GM23338 (cell line): ENCODE data around the gene CYB561D1. TPM values are rescaled to one million over a fixed set of nuclear protein-coding genes. Genes with fewer than 3 reads are reported as not detected.

Experiments used
- ATAC-seq: fragments of 200-7000 bp; cut with Tn5 transposase; 3 replicates; pipeline ENCODE4 v1.9.1; 2020
- DNase-seq: peaks from one replicate; pipeline ENCODE4 v3.0.0-alpha.2; 2015; ENCODE audit warnings: low spot score
- H2AFZ ChIP-seq: fragments of 200-600 bp; sonication (generic); 2 replicates; pipeline ENCODE4 v1.8.0; 2016; ENCODE audit warnings: antibody characterized with exemption, mild to moderate bottlenecking, moderate library complexity
- H3F3A ChIP-seq: fragments of 200-600 bp; sonication (generic); replicated peaks from 2 replicates; pipeline ENCODE4 v1.8.0; 2017; ENCODE audit warnings: antibody characterized with exemption, mixed run types, low read depth
- H3K27ac ChIP-seq: fragments of 200-600 bp; sonication (generic); 2 replicates; pipeline ENCODE4 v1.6.1; 2016; ENCODE audit warnings: low read depth
- H3K27me3 ChIP-seq: fragments of 200-600 bp; sonication (generic); 2 replicates; pipeline ENCODE4 v1.8.0; 2016; ENCODE audit warnings: mild to moderate bottlenecking, mixed run types, moderate library complexity; ENCODE audit not compliant: insufficient read depth
- H3K36me3 ChIP-seq: fragments of 200-600 bp; sonication (generic); 2 replicates; pipeline ENCODE4 v1.8.0; 2016; ENCODE audit warnings: mild to moderate bottlenecking; ENCODE audit not compliant: insufficient read depth
- H3K4me1 ChIP-seq: fragments of 200-600 bp; sonication (generic); 2 replicates; pipeline ENCODE4 v1.8.0; 2016; ENCODE audit warnings: mild to moderate bottlenecking, moderate library complexity; ENCODE audit not compliant: insufficient read depth
- H3K4me2 ChIP-seq: fragments of 200-600 bp; sonication (generic); 2 replicates; pipeline ENCODE4 v1.7.1; 2017; ENCODE audit warnings: mixed run types
- H3K4me3 ChIP-seq: fragments of 200-600 bp; sonication (generic); 2 replicates; pipeline ENCODE4 v1.6.1; 2016; ENCODE audit warnings: mixed run types
- H3K79me2 ChIP-seq: fragments of 200-600 bp; sonication (generic); replicated peaks from 2 replicates; pipeline ENCODE4 v1.8.0; 2017; ENCODE audit warnings: mild to moderate bottlenecking; ENCODE audit not compliant: insufficient read depth
- H3K9me2 ChIP-seq: fragments of 200-600 bp; sonication (generic); 2 replicates; pipeline ENCODE4 v1.8.0; 2017; ENCODE audit not compliant: insufficient read depth
- H4K20me1 ChIP-seq: fragments of 200-600 bp; sonication (generic); replicated peaks from 2 replicates; pipeline ENCODE4 v1.8.0; 2017; ENCODE audit warnings: mild to moderate bottlenecking; ENCODE audit not compliant: insufficient read depth
- H3K27ac Mint-ChIP-seq: 2 replicates; pipeline ENCODE4 v1.8.0; 2020; ENCODE audit warnings: inconsistent platforms, mild to moderate bottlenecking, moderate library complexity, mixed read lengths
- H3K27me3 Mint-ChIP-seq: 3 replicates; pipeline ENCODE4 v1.8.0; 2022; ENCODE audit warnings: low read depth, mild to moderate bottlenecking, moderate library complexity, mixed read lengths, inconsistent platforms; ENCODE audit not compliant: insufficient read depth, poor library complexity
- H3K36me3 Mint-ChIP-seq: 3 replicates; pipeline ENCODE4 v1.8.0; 2021; ENCODE audit warnings: low read depth, mild to moderate bottlenecking, inconsistent platforms, moderate library complexity, mixed read lengths
- H3K4me1 Mint-ChIP-seq: 3 replicates; pipeline ENCODE4 v1.8.0; 2020; ENCODE audit warnings: mild to moderate bottlenecking, inconsistent platforms, mixed read lengths
- H3K4me3 Mint-ChIP-seq: 3 replicates; pipeline ENCODE4 v1.8.0; 2021; ENCODE audit warnings: moderate library complexity, mild to moderate bottlenecking, inconsistent platforms, mixed read lengths
- H3K9me3 Mint-ChIP-seq: 3 replicates; pipeline ENCODE4 v1.8.0; 2020; ENCODE audit warnings: moderate library complexity, mild to moderate bottlenecking, inconsistent platforms, mixed read lengths
- CREB1 ChIP-seq: fragments of 250-450 bp; sonication (Bioruptor Pico); IDR thresholded peaks from 2 replicates; pipeline ENCODE4 v1.5.0; 2020; ENCODE audit warnings: low read depth, mild to moderate bottlenecking, moderate library complexity
- EZH2 ChIP-seq: fragments of 200-600 bp; sonication (generic); IDR thresholded peaks from one replicate; pipeline ENCODE4 v1.8.0; 2017; ENCODE audit warnings: antibody characterized with exemption, mild to moderate bottlenecking, low read depth; ENCODE audit not compliant: unreplicated experiment
- EZH2phosphoT487 ChIP-seq: fragments of 200-600 bp; sonication (generic); IDR thresholded peaks from one replicate; pipeline ENCODE4 v1.8.1; 2018; ENCODE audit warnings: antibody characterized with exemption; ENCODE audit not compliant: unreplicated experiment
- JUNB ChIP-seq: IDR thresholded peaks from one replicate; pipeline ENCODE4 v1.6.1; 2016; ENCODE audit warnings: antibody characterized with exemption; ENCODE audit not compliant: unreplicated experiment
- NANOG ChIP-seq: IDR thresholded peaks from 2 replicates; pipeline ENCODE4 v1.6.1; 2016; ENCODE audit warnings: antibody characterized with exemption, borderline replicate concordance
- POLR2AphosphoS5 ChIP-seq: IDR thresholded peaks from 2 replicates; pipeline ENCODE4 v1.6.1; 2016; ENCODE audit warnings: antibody characterized with exemption, low read depth
- REST ChIP-seq: IDR thresholded peaks from one replicate; pipeline ENCODE4 v1.6.1; 2018; ENCODE audit warnings: antibody characterized with exemption; ENCODE audit not compliant: unreplicated experiment
- STAT1 ChIP-seq: IDR thresholded peaks from one replicate; pipeline ENCODE4 v1.6.1; 2016; ENCODE audit warnings: antibody characterized with exemption; ENCODE audit not compliant: unreplicated experiment
- ZNF114 ChIP-seq: fragments of 250-450 bp; sonication (Bioruptor Pico); IDR thresholded peaks from 2 replicates; pipeline ENCODE4 v1.5.0; 2020; ENCODE audit warnings: mild to moderate bottlenecking, moderate library complexity
- ZNF331 ChIP-seq: fragments of 250-450 bp; sonication (Bioruptor Pico); IDR thresholded peaks from 2 replicates; pipeline ENCODE4 v1.5.0; 2020; ENCODE audit warnings: low read depth, mild to moderate bottlenecking, moderate library complexity
- polyA plus RNA-seq: library from polyadenylated mRNA; unstranded; fragments of >200 nt; fragmentation: Nextera tagmentation; extraction: Ambion mirVana; gene quantifications from 2 replicates; pipeline ENCODE4 v1.2.1, GENCODE V29; 2016
- total RNA-seq: library from RNA; depleted of rRNA; stranded (reverse); fragments of >200 nt; shearing (Covaris generic); gene quantifications from 2 replicates; pipeline ENCODE4 v1.2.3, GENCODE V29; 2014
- TF ChIP-seq, protein P1 (sequence below): fragments of 250-450 bp; sonication (Bioruptor Pico); IDR thresholded peaks from 2 replicates; pipeline ENCODE4 v1.5.0; 2020; ENCODE audit warnings: mild to moderate bottlenecking, moderate library complexity
- TF ChIP-seq, protein P2 (sequence below), 2 experiments: fragments of 200-600 bp in 1 of 2; sonication (generic) in 1 of 2; conservative IDR thresholded peaks; 2 replicates each; pipeline versions ENCODE4 v1.5.1 to v1.6.1; 2016 to 2017; ENCODE audit warnings: antibody characterized with exemption in 2 of 2, low read depth in 2 of 2, mild to moderate bottlenecking in 2 of 2, moderate library complexity in 1 of 2

Gene CYB561D1
- total and polyA plus RNA-seq, 2 experiments from 2014 or later = 0.95 to 2.7 TPM

- TF ChIP-seq ZNF331 (CRISPR knock-in tag) (no peak), CREB1 (CRISPR knock-in tag) (no peak), NANOG (no peak), POLR2AphosphoS5 (no peak)
Observed at GRCh38 chr1:109517337-109517736, 23.4 kb downstream of the CYB561D1 start (continued).

GRCh38 chr1:109521002-109521951 lies 27.4 kb downstream of the CYB561D1 start:
- H3K27me3 ChIP-seq = no peaks in the 10 kb centered on the region
- H3K27ac Mint-ChIP-seq = no peak overlapping the region
- no peak overlapping the region for H3K4me3 ChIP-seq
- H3F3A ChIP-seq = no peaks in the 10 kb centered on the region
- DNase-seq = no peak
- H3K27me3 Mint-ChIP-seq = peaks cover 2% of the 10 kb centered on the region
- H3K79me2 ChIP-seq = no peaks in the 10 kb centered on the region
- H3K9me2 ChIP-seq = no peaks in the 10 kb centered on the region
- H3K36me3 Mint-ChIP-seq = no peaks in the 10 kb centered on the region
- H3K4me1 ChIP-seq = no peaks in the 10 kb centered on the region
- 0 out of 2 replicates have a peak overlapping the region, but pooled peaks have one; percentile 59 for H2AFZ ChIP-seq
- H3K4me1 Mint-ChIP-seq = peaks cover 6% of the 10 kb centered on the region; the same call in 1 of the 3 replicates
- ATAC-seq = peak; percentile 35; the same call in 1 of the 3 replicates
- no peak overlapping the region for H3K4me2 ChIP-seq
- no peak overlapping the region for H3K4me3 Mint-ChIP-seq
- H3K36me3 ChIP-seq = no peaks in the 10 kb centered on the region
- H4K20me1 ChIP-seq = no peaks in the 10 kb centered on the region
- no peaks in the 10 kb centered on the region for H3K9me3 Mint-ChIP-seq
- H3K27ac ChIP-seq = no peak overlapping the region
- TF ChIP-seq POLR2AphosphoS5 (no peak), STAT1 (no peak), REST (no peak), ZNF114 (CRISPR knock-in tag) (no peak), EZH2 (no peak), NANOG (no peak), EZH2phosphoT487 (no peak), JUNB (no peak), CREB1 (CRISPR knock-in tag) (no peak)
- TF ChIP-seq, protein P1, sequence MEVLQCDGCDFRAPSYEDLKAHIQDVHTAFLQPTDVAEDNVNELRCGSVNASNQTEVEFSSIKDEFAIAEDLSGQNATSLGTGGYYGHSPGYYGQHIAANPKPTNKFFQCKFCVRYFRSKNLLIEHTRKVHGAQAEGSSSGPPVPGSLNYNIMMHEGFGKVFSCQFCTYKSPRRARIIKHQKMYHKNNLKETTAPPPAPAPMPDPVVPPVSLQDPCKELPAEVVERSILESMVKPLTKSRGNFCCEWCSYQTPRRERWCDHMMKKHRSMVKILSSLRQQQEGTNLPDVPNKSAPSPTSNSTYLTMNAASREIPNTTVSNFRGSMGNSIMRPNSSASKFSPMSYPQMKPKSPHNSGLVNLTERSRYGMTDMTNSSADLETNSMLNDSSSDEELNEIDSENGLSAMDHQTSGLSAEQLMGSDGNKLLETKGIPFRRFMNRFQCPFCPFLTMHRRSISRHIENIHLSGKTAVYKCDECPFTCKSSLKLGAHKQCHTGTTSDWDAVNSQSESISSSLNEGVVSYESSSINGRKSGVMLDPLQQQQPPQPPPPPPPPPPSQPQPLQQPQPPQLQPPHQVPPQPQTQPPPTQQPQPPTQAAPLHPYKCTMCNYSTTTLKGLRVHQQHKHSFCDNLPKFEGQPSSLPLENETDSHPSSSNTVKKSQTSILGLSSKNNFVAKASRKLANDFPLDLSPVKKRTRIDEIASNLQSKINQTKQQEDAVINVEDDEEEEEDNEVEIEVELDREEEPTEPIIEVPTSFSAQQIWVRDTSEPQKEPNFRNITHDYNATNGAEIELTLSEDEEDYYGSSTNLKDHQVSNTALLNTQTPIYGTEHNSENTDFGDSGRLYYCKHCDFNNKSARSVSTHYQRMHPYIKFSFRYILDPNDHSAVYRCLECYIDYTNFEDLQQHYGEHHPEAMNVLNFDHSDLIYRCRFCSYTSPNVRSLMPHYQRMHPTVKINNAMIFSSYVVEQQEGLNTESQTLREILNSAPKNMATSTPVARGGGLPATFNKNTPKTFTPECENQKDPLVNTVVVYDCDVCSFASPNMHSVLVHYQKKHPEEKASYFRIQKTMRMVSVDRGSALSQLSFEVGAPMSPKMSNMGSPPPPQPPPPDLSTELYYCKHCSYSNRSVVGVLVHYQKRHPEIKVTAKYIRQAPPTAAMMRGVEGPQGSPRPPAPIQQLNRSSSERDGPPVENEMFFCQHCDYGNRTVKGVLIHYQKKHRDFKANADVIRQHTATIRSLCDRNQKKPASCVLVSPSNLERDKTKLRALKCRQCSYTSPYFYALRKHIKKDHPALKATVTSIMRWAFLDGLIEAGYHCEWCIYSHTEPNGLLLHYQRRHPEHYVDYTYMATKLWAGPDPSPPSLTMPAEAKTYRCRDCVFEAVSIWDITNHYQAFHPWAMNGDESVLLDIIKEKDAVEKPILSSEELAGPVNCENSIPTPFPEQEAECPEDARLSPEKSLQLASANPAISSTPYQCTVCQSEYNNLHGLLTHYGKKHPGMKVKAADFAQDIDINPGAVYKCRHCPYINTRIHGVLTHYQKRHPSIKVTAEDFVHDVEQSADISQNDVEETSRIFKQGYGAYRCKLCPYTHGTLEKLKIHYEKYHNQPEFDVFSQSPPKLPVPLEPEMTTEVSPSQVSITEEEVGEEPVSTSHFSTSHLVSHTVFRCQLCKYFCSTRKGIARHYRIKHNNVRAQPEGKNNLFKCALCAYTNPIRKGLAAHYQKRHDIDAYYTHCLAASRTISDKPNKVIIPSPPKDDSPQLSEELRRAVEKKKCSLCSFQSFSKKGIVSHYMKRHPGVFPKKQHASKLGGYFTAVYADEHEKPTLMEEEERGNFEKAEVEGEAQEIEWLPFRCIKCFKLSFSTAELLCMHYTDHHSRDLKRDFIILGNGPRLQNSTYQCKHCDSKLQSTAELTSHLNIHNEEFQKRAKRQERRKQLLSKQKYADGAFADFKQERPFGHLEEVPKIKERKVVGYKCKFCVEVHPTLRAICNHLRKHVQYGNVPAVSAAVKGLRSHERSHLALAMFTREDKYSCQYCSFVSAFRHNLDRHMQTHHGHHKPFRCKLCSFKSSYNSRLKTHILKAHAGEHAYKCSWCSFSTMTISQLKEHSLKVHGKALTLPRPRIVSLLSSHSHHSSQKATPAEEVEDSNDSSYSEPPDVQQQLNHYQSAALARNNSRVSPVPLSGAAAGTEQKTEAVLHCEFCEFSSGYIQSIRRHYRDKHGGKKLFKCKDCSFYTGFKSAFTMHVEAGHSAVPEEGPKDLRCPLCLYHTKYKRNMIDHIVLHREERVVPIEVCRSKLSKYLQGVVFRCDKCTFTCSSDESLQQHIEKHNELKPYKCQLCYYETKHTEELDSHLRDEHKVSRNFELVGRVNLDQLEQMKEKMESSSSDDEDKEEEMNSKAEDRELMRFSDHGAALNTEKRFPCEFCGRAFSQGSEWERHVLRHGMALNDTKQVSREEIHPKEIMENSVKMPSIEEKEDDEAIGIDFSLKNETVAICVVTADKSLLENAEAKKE = no peak
- TF ChIP-seq, protein P2, sequence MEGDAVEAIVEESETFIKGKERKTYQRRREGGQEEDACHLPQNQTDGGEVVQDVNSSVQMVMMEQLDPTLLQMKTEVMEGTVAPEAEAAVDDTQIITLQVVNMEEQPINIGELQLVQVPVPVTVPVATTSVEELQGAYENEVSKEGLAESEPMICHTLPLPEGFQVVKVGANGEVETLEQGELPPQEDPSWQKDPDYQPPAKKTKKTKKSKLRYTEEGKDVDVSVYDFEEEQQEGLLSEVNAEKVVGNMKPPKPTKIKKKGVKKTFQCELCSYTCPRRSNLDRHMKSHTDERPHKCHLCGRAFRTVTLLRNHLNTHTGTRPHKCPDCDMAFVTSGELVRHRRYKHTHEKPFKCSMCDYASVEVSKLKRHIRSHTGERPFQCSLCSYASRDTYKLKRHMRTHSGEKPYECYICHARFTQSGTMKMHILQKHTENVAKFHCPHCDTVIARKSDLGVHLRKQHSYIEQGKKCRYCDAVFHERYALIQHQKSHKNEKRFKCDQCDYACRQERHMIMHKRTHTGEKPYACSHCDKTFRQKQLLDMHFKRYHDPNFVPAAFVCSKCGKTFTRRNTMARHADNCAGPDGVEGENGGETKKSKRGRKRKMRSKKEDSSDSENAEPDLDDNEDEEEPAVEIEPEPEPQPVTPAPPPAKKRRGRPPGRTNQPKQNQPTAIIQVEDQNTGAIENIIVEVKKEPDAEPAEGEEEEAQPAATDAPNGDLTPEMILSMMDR (conservative IDR thresholded peaks at IDR 0.05; ENCODE audit: low read depth in 2 of 2) = no peak
